T-cell (primary cell): ENCODE data around the gene KCTD19. TPM values are rescaled to one million over a fixed set of nuclear protein-coding genes. Genes with fewer than 3 reads are reported as not detected.

Experiments used
- ATAC-seq, 4 experiments: fragments of 200-7000 bp in 3 of 4; fragments of 150-1000 bp in 1 of 4; cut with Tn5 transposase; replicated peaks in 1 of 4; 1 replicate in 3 of 4; 2 replicates in 1 of 4; pipeline ENCODE4 v1.10.0; 2021; ENCODE audit warnings: moderate library complexity in 3 of 4, mild to moderate bottlenecking in 2 of 4, moderate number of reproducible peaks in 1 of 4
- CTCF ChIA-PET, 2 donors: fragments of 300-600 bp; sonication (Branson Sonifier 250); formaldehyde crosslinking; loops; one replicate each; lab custom pipeline; 2022; ENCODE audit warnings: antibody characterized with exemption in 2 of 2; lab: Charles Lee
- POLR2A ChIA-PET, 2 donors: fragments of 300-600 bp; sonication (Branson Sonifier 250); formaldehyde crosslinking; loops; one replicate each; lab custom pipeline; 2022; ENCODE audit warnings: antibody characterized with exemption in 2 of 2; lab: Charles Lee
- DNase-seq, 35 experiments: peaks; one replicate each; pipeline versions ENCODE4 v3.0.0 to v3.0.0-alpha.2; 2013 to 2023
- H3K27ac ChIP-seq: one replicate; pipeline ENCODE4 v1.5.1; 2013; ENCODE audit warnings: low read length
- H3K27me3 ChIP-seq, 2 experiments: replicated peaks in 1 of 2; 1 replicate in 1 of 2; 2 replicates in 1 of 2; pipeline versions ENCODE4 v1.6.1 to v1.7.0; 2013; ENCODE audit warnings: low read length in 1 of 2, mixed read lengths in 1 of 2; ENCODE audit not compliant: control insufficient read depth in 2 of 2, insufficient read depth in 2 of 2; ENCODE audit errors: extremely low read depth in 1 of 2
- H3K36me3 ChIP-seq, 2 donors: 1 replicate in 1 of 2; 2 replicates in 1 of 2; pipeline versions ENCODE4 v1.6.1 to v1.7.0; 2013; ENCODE audit warnings: low read length in 1 of 2; ENCODE audit not compliant: control insufficient read depth in 2 of 2, insufficient read depth in 1 of 2; ENCODE audit errors: extremely low read depth in 1 of 2
- H3K4me1 ChIP-seq, 2 experiments: 1 replicate in 1 of 2; 2 replicates in 1 of 2; pipeline versions ENCODE4 v1.6.1 to v1.7.0; 2013; ENCODE audit warnings: low read length in 2 of 2, mixed read lengths in 1 of 2; ENCODE audit not compliant: insufficient read depth in 2 of 2, control insufficient read depth in 1 of 2; ENCODE audit errors: extremely low read depth in 1 of 2
- H3K4me3 ChIP-seq, 2 donors: 1 replicate in 1 of 2; 2 replicates in 1 of 2; pipeline versions ENCODE4 v1.5.1 to v1.7.0; 2013; ENCODE audit warnings: mild to moderate bottlenecking in 2 of 2, low read length in 1 of 2, moderate library complexity in 1 of 2; ENCODE audit not compliant: control insufficient read depth in 1 of 2; ENCODE audit errors: extremely low read depth in 1 of 2
- H3K9me3 ChIP-seq: 2 replicates; pipeline ENCODE4 v1.7.0; 2013
- H3K27ac Mint-ChIP-seq, 2 donors: one replicate each; pipeline ENCODE4 v1.8.0; 2020 to 2021; ENCODE audit warnings: mild to moderate bottlenecking in 2 of 2, mixed read lengths in 2 of 2
- H3K27me3 Mint-ChIP-seq, 2 donors: one replicate each; pipeline ENCODE4 v1.8.0; 2021 to 2022; ENCODE audit warnings: mixed read lengths in 2 of 2
- H3K36me3 Mint-ChIP-seq: one replicate; pipeline ENCODE4 v1.8.0; 2021; ENCODE audit warnings: mixed read lengths
- H3K4me1 Mint-ChIP-seq, 3 donors: one replicate each; pipeline ENCODE4 v1.8.0; 2020 to 2022; ENCODE audit warnings: mixed read lengths in 3 of 3, mild to moderate bottlenecking in 1 of 3
- H3K4me3 Mint-ChIP-seq, 3 donors: one replicate each; pipeline ENCODE4 v1.8.0; 2020 to 2022; ENCODE audit warnings: mild to moderate bottlenecking in 3 of 3, mixed read lengths in 3 of 3, moderate library complexity in 3 of 3
- H3K9me3 Mint-ChIP-seq, 3 donors: one replicate each; pipeline ENCODE4 v1.8.0; 2020 to 2022; ENCODE audit warnings: mixed read lengths in 3 of 3
- WGBS: methylation state at CpG from one replicate; pipeline ENCODE4 v1.1.5; 2013; ENCODE audit warnings: missing lambda C conversion rate; ENCODE audit not compliant: insufficient coverage; 5-methylcytosine and 5-hydroxymethylcytosine counted together
- total RNA-seq, 35 experiments: library from RNA in 6 of 35; stranded (reverse) in 6 of 35; fragments of 120-200 nt in 1 of 35; gene quantifications; one replicate each; pipeline versions ENCODE4 v1.2.1 to v1.2.4 and lab custom pipeline; 2013 to 2026

Gene KCTD19
- total RNA-seq, 5 donors from 2014 or later (not counting 1 experiment from before 2014, with no cell fraction given): not detected

- WGBS: 90% methylated on average over 2 of the region's 4 CpGs
- peaks cover 0 to 21% of the 10 kb centered on the region in 2 experiments for H3K4me1 ChIP-seq
- no peaks in the 10 kb centered on the region for H3K9me3 Mint-ChIP-seq
- H3K4me3 ChIP-seq: no peak overlapping the region
- H3K27me3 ChIP-seq: peaks cover 0 to 14% of the 10 kb centered on the region in 2 experiments
- no peak overlapping the region for H3K4me3 Mint-ChIP-seq
- peaks cover 6 to 11% (median 9%) of the 10 kb centered on the region in 3 donors for H3K4me1 Mint-ChIP-seq
- no peaks in the 10 kb centered on the region for H3K9me3 ChIP-seq
- no peak overlapping the region for H3K27ac ChIP-seq
- H3K36me3 Mint-ChIP-seq: no peaks in the 10 kb centered on the region
- H3K27me3 Mint-ChIP-seq: peaks cover 0 to 3% of the 10 kb centered on the region in 2 donors
- POLR2A ChIA-PET: no interaction called here
- H3K36me3 ChIP-seq: no peaks in the 10 kb centered on the region
- no peak overlapping the region for H3K27ac Mint-ChIP-seq
- ATAC-seq (no peak), DNase-seq (no peak)
- CTCF ChIA-PET: no interaction called here
Measured at GRCh38 chr16:67294171-67294757, 32.3 kb downstream of the KCTD19 start.

DNA sequence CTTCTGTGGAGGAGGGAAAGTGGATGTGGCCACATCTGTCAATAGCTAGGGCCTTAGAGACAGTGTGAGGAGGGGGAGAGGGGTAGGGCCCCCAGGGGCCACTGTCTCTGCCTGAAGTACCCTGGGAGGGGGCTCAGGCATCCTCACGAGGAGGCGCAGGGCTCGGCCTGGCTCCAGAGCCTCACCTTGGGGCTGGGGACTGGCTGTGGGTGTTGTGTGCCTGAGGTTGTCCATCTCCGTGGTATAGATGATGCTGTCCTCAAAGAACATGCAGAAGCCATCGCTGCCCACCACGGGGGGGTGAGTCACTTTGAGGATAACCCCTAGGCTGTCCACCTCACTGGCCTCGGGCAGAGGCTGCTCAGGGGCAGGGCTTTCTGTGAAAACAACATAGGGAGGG is 35.1 kb downstream of the KCTD19 start:
- no peak for ATAC-seq
- Mint-ChIP-seq H3K4me1 (peaks cover 6 to 11% (median 9%) of the 10 kb centered on the region in 3 donors), H3K27me3 (no peaks in the 10 kb centered on the region), H3K27ac (no peak overlapping the region), H3K4me3 (no peak overlapping the region), H3K36me3 (no peaks in the 10 kb centered on the region), H3K9me3 (no peaks in the 10 kb centered on the region)
- Histone ChIP-seq H3K27me3 (no peaks in the 10 kb centered on the region), H3K36me3 (peaks cover 0 to 3% of the 10 kb centered on the region in 2 donors), H3K4me3 (no peak overlapping the region), H3K9me3 (no peaks in the 10 kb centered on the region), H3K4me1 (peaks cover 0 to 28% of the 10 kb centered on the region in 2 experiments), H3K27ac (no peak overlapping the region)
- DNase-seq: no peak
- ChIA-PET CTCF (no interaction called here), POLR2A (no interaction called here)
- WGBS: 73% methylated on average over 2 of the region's 7 CpGs

DNA sequence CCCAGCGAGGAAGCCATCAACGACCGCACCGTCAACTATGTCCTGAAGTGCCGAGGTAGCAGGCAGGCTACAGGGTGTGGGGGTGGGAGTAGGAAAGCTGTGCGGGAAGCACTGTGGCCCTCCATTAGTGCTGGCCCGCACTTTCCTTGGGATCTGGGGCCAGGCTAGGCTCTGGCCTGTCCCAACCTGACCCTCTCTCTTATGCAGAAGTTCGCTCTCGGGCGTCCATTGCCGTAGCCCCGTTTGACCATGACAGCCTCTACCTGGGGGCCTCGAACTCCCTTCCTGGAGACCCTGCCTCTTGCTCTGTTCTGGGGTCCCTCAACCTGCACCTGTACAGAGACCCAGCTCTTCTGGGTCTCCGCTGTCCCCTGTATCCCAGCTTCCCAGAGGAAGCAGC is 38.6 kb downstream of the KCTD19 start:
- H3K27ac Mint-ChIP-seq: no peak overlapping the region
- no peaks in the 10 kb centered on the region for H3K9me3 Mint-ChIP-seq
- POLR2A ChIA-PET: no interaction called here

GRCh38 chr16:67286441-67287235 is 39.9 kb downstream of the KCTD19 start:
- Histone ChIP-seq H3K4me1 (peaks cover 0 to 22% of the 10 kb centered on the region in 2 experiments), H3K9me3 (no peaks in the 10 kb centered on the region), H3K4me3 (no peak overlapping the region), H3K27ac (no peak overlapping the region), H3K36me3 (peaks cover 0 to 22% of the 10 kb centered on the region in 2 donors), H3K27me3 (no peaks in the 10 kb centered on the region)
- ATAC-seq (no peak), DNase-seq (no peak)
- no peak overlapping the region for H3K4me3 Mint-ChIP-seq
- peaks cover 5 to 9% (median 6%) of the 10 kb centered on the region in 3 donors for H3K4me1 Mint-ChIP-seq
- ChIA-PET CTCF (interaction anchor here in 1 of 2 donors (0.5 kb wide), 1 partner anchor 339 kb away, joined by 3 read pairs; no protein-coding TSS in a partner anchor), POLR2A (no interaction called here)
- H3K36me3 Mint-ChIP-seq: no peaks in the 10 kb centered on the region
- H3K27ac Mint-ChIP-seq: no peak overlapping the region
- 95% methylated on average over 28 of the region's 28 CpGs for WGBS
- no peaks in the 10 kb centered on the region for H3K9me3 Mint-ChIP-seq
- H3K27me3 Mint-ChIP-seq: no peaks in the 10 kb centered on the region

More for the DNA sequence above, 38.6 kb downstream of the KCTD19 start:
- Histone ChIP-seq H3K36me3 (peaks cover 0 to 16% of the 10 kb centered on the region in 2 donors), H3K4me3 (no peak overlapping the region), H3K4me1 (peaks cover 0 to 22% of the 10 kb centered on the region in 2 experiments), H3K27ac (no peak overlapping the region), H3K9me3 (no peaks in the 10 kb centered on the region), H3K27me3 (no peaks in the 10 kb centered on the region)
- 98% methylated on average over 13 of the region's 14 CpGs for WGBS
- CTCF ChIA-PET: interaction anchor here in 1 of 2 donors (0.6 kb wide), 1 partner anchor 883 kb away, joined by 3 read pairs; no protein-coding TSS in a partner anchor
- Mint-ChIP-seq H3K4me3 (no peak overlapping the region), H3K27me3 (no peaks in the 10 kb centered on the region), H3K4me1 (peaks cover 6 to 9% (median 6%) of the 10 kb centered on the region in 3 donors), H3K36me3 (no peaks in the 10 kb centered on the region)
- ATAC-seq: no peak
- DNase-seq: no peak

- ChIA-PET CTCF (interaction anchor here in 1 of 2 donors (0.5 to 0.9 kb wide), 3 partner anchors 12 to 30 kb away, joined by 3 to 4 read pairs (median 4); no protein-coding TSS in a partner anchor), POLR2A (no interaction called here)
- H3K27me3 Mint-ChIP-seq: no peaks in the 10 kb centered on the region
- Histone ChIP-seq H3K9me3 (no peaks in the 10 kb centered on the region), H3K27ac (no peak overlapping the region), H3K36me3 (peaks cover 0 to 22% of the 10 kb centered on the region in 2 donors), H3K27me3 (no peaks in the 10 kb centered on the region), H3K4me1 (peaks cover 0 to 19% of the 10 kb centered on the region in 2 experiments), H3K4me3 (no peak overlapping the region)
- H3K36me3 Mint-ChIP-seq: no peaks in the 10 kb centered on the region
- H3K9me3 Mint-ChIP-seq: no peaks in the 10 kb centered on the region
- DNase-seq: no peak
- ATAC-seq: no peak
- no peak overlapping the region for H3K27ac Mint-ChIP-seq
- H3K4me3 Mint-ChIP-seq: no peak overlapping the region
- 92% methylated on average over 29 of the region's 34 CpGs for WGBS
- peaks cover 5 to 9% (median 8%) of the 10 kb centered on the region in 3 donors for H3K4me1 Mint-ChIP-seq
Measured at GRCh38 chr16:67284699-67285646, 41.6 kb downstream of the KCTD19 start.
